GM19240 (cell line): ENCODE results near the gene MSRB1.
"Not testable (repeated sequence)": the region's sequence is repeated elsewhere in the genome, so short reads cannot be mapped to it uniquely, and the experiment has no call there.

ENCODE experiments used
- DNase-seq: peaks from one replicate; pipeline ENCODE4 v3.0.0; 2011; ENCODE audit warnings: low spot score; ENCODE audit not compliant: insufficient read length

MSRB1 gene

GRCh38 chr16:1941162-1942046 is 1.6 kb downstream of the MSRB1 start:
- DNase-seq = no peak

GRCh38 chr16:1940273-1941161 is 2.5 kb downstream of the MSRB1 start:
- no peak for DNase-seq

GRCh38 chr16:1939833-1940232 is 3.2 kb downstream of the MSRB1 start:
- not testable (repeated sequence) for DNase-seq

- no peak for DNase-seq
Observed at GRCh38 chr16:1938910-1939309, 4.1 kb downstream of the MSRB1 start.

GRCh38 chr16:1938316-1938715 is 4.7 kb downstream of the MSRB1 start:
- DNase-seq = no peak

GRCh38 chr16:1936945-1937479 is 6.0 kb downstream of the MSRB1 start:
- DNase-seq = no peak

- DNase-seq = no peak
Observed at GRCh38 chr16:1933097-1933661, 9.8 kb downstream of the MSRB1 start.

GRCh38 chr16:1932050-1933028 is 10.7 kb downstream of the MSRB1 start:
- DNase-seq = no peak

- DNase-seq = no peak
Observed at GRCh38 chr16:1930338-1930720, 12.7 kb downstream of the MSRB1 start.

GRCh38 chr16:1929578-1930337 is 13.2 kb downstream of the MSRB1 start:
- peak; percentile 96 for DNase-seq

GRCh38 chr16:1929105-1929504 is 13.9 kb downstream of the MSRB1 start:
- no peak for DNase-seq

- DNase-seq = no peak
Observed at GRCh38 chr16:1926271-1926670, 16.7 kb downstream of the MSRB1 start.

- DNase-seq = no peak
Observed at GRCh38 chr16:1924095-1924494, 18.9 kb downstream of the MSRB1 start.

- no peak for DNase-seq
Observed at GRCh38 chr16:1923299-1924034, 19.5 kb downstream of the MSRB1 start.

- DNase-seq = no peak
Observed at GRCh38 chr16:1922357-1922756, 20.6 kb downstream of the MSRB1 start.

GRCh38 chr16:1920727-1921171 is 22.2 kb downstream of the MSRB1 start:
- DNase-seq = no peak

- DNase-seq = not testable (repeated sequence)
Observed at GRCh38 chr16:1920122-1920521, 22.9 kb downstream of the MSRB1 start.

- DNase-seq = no peak
Observed at GRCh38 chr16:1919327-1919998, 23.5 kb downstream of the MSRB1 start.
